Measurements from ENCODE around the gene NUAK2. TPM values are rescaled to one million over a fixed set of nuclear protein-coding genes. Genes with fewer than 3 reads are reported as not detected.

The NUAK2 gene
- total and polyA plus RNA-seq, 9 donors: 0.35 to 1.5 (median 0.41) TPM

DNA sequence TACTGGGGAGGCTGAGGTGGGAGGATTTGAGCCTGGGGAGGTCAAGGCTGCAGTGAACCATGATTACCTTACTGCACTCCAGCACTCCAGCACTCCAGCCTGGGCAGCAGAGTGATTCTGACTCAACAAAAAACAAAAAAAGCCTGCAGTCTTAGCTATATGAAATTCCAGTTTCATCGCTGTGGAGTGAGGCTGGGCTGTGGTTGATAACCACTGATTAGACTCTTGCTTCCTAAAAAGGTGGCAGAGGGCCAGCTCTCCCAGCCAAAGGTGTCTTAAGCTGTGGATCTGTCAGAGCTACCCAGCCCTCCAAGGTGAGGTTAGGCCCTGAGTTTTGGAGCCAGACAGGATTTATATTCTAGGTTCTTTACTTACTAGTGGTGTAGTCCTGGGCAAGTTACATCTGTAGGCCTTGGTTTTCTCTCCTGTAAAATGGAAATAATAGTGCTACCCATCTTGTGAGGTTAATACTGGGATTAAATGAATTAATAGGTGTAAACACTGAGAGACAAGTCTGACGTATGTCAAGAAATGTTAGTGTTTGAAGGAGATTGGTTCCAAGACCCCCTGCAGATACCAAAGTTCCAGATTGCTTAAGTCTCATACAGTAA lies 57.9 kb downstream of the NUAK2 start:
- Histone ChIP-seq H3K27me3 (ENCODE audit: control insufficient read depth, insufficient read depth, low read length) (no peaks in the 10 kb centered on the region), H3K9me3 (replicated peaks; ENCODE audit: control insufficient read depth, low read depth, low read length) (no peaks in the 10 kb centered on the region), H3K27ac (ENCODE audit: low read length) (no peak overlapping the region), H3K4me3 (ENCODE audit: low read length) (no peak overlapping the region), H3K4me1 (ENCODE audit: control insufficient read depth, insufficient read depth, low read length) (peaks cover 30% of the 10 kb centered on the region), H3K36me3 (ENCODE audit: control insufficient read depth, insufficient read depth, low read length) (no peaks in the 10 kb centered on the region)
- no CpG with 5 or more reads among the region's 2 CpGs for WGBS (ENCODE audit: insufficient coverage)
- DNase-seq: no peak

DNA sequence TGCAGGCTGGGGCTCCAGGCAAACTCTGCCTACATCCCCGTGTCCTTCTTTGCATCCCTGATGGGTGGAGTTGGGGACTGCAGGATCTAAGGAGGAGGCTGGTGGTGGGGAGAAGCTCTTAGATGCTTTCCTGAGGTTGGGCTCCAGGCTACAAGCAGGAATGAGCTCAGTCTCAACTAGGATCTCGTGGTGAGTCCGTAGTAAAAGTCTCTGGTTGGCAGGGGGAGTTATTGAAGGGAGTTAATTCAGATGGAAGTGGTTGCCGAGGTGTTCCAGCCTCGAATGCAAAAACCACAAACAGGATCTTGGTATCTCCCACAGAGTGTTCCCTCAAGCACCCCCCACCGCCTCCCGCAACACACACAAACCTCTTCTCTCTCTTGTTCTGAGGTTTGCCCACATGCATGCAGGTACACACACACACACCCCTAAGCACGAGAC lies 58.8 kb downstream of the NUAK2 start:
- H3K27ac ChIP-seq (ENCODE audit: low read length): no peak overlapping the region
- 33% methylated on average over 4 of the region's 8 CpGs for WGBS (ENCODE audit: insufficient coverage)
- peaks cover 37% of the 10 kb centered on the region for H3K4me1 ChIP-seq (ENCODE audit: control insufficient read depth, insufficient read depth, low read length)
- H3K9me3 ChIP-seq (replicated peaks; ENCODE audit: control insufficient read depth, low read depth, low read length): no peaks in the 10 kb centered on the region
- H3K27me3 ChIP-seq (ENCODE audit: control insufficient read depth, insufficient read depth, low read length): no peaks in the 10 kb centered on the region
- DNase-seq: no peak
- H3K36me3 ChIP-seq (ENCODE audit: control insufficient read depth, insufficient read depth, low read length): no peaks in the 10 kb centered on the region
- H3K4me3 ChIP-seq (ENCODE audit: low read length): no peak overlapping the region

DNA sequence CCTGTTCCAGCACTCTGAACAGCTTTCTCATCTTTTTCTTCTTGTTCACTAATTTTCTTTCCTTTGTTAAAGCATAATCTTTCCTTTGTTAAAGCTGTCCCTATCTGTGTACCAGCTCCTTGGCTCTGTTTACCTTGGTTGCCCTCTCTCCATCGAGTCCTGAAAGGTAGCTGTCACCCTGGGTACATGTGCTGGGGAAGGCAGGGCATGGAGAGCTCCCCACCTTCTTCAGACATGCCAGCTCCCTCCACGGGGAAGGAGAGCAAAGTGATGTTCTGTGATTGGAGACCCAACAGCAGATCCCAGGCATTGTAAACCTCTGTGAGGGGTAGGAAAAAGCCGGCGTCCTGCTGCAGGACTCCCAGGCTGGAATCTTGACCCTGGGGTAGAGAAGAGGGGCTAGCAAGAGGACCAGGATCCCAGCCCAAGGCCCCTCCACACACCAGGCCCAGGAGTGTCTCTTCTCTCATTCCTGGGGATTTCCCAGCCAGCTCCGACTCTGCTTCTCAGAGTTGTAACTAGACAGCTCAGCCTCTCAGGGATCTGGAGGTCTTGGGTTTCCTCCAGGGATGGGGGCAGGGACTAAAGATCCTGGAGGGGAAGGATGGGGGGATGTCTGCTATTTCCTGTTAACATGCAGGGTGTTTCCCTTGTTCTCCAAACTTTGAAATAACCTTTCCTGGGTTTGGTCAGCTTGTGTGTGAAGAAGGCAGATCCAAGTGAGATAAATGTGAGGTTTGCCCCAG lies 59.4 kb downstream of the NUAK2 start:
- H3K9me3 ChIP-seq (replicated peaks; ENCODE audit: control insufficient read depth, low read depth, low read length): no peaks in the 10 kb centered on the region
- no peaks in the 10 kb centered on the region for H3K27me3 ChIP-seq (ENCODE audit: control insufficient read depth, insufficient read depth, low read length)
- peaks cover 34% of the 10 kb centered on the region for H3K4me1 ChIP-seq (ENCODE audit: control insufficient read depth, insufficient read depth, low read length)
- DNase-seq: peak; percentile 49
- 20% methylated on average over 1 of the region's 5 CpGs for WGBS (ENCODE audit: insufficient coverage)
- no peak overlapping the region for H3K4me3 ChIP-seq (ENCODE audit: low read length)
- H3K36me3 ChIP-seq (ENCODE audit: control insufficient read depth, insufficient read depth, low read length): no peaks in the 10 kb centered on the region
- no peak overlapping the region for H3K27ac ChIP-seq (ENCODE audit: low read length)

DNA sequence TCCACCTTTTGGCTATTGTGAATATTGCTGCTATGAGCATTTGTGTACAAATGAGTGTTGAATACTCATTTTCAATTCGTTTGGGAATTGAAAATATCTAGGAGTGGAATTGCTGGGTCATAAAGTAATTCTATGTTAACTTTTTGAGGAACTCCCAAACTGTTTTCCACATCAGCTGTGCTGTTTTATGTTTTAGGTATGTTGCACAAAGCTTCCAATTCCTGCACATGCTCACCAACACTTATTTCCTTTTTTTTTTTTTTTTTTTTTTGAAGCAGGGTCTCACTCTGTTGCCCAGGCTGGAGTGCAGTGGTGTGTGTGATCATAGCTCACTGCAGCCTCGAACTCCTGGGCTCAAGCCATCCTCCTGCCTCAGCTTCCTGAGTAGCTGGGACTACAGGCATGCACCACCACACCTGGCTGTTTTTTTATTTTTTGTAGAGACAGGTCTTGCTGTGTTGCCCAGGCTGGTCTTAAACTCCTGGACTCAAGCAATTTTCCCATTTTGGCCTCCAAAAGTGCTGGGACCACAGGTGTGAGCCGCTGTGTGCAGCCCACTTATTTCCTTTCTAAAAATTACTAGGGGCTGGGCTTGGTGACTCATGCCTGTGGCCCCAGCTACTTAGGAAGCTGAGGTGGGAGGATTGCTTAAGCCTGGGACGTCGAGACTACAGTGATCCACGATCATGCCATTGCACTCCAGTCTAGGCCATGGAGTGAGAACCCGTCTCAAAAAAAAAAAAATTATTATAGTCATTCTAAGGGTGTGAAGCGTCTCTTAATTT lies 60.4 kb downstream of the NUAK2 start:
- WGBS (ENCODE audit: insufficient coverage): 100% methylated on average over 1 of the region's 8 CpGs
- Histone ChIP-seq H3K4me1 (ENCODE audit: control insufficient read depth, insufficient read depth, low read length) (peaks cover 36% of the 10 kb centered on the region), H3K9me3 (replicated peaks; ENCODE audit: control insufficient read depth, low read depth, low read length) (no peaks in the 10 kb centered on the region), H3K27me3 (ENCODE audit: control insufficient read depth, insufficient read depth, low read length) (no peaks in the 10 kb centered on the region), H3K36me3 (ENCODE audit: control insufficient read depth, insufficient read depth, low read length) (no peaks in the 10 kb centered on the region), H3K27ac (ENCODE audit: low read length) (no peak overlapping the region), H3K4me3 (ENCODE audit: low read length) (no peak overlapping the region)
- DNase-seq: no peak

DNA sequence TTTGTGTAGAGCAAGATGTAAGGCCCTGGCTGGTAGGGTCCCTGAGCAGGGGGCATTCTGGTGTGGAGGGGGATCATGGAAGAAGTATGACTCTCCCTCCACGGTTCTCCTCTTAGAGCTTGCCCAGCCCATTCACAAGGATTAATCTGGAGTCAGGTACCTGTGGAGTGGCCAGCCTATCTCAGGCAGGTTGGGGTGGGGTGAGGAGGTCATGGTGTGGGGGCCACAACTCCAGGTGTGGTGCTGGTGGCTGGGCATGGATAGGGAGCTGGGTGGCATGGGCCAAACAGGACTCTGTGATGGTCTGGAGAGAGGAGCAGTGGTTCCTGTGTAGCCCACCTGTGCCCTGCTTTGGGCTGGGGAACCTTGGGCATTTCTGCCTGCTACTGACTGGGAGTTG lies 61.5 kb downstream of the NUAK2 start:
- Histone ChIP-seq H3K27me3 (ENCODE audit: control insufficient read depth, insufficient read depth, low read length) (no peaks in the 10 kb centered on the region), H3K9me3 (replicated peaks; ENCODE audit: control insufficient read depth, low read depth, low read length) (no peaks in the 10 kb centered on the region), H3K27ac (ENCODE audit: low read length) (no peak overlapping the region), H3K4me1 (ENCODE audit: control insufficient read depth, insufficient read depth, low read length) (peaks cover 41% of the 10 kb centered on the region), H3K36me3 (ENCODE audit: control insufficient read depth, insufficient read depth, low read length) (no peaks in the 10 kb centered on the region), H3K4me3 (ENCODE audit: low read length) (no peak overlapping the region)
- DNase-seq: no peak
- WGBS (ENCODE audit: insufficient coverage): no CpG with 5 or more reads among the region's 1 CpG

DNA sequence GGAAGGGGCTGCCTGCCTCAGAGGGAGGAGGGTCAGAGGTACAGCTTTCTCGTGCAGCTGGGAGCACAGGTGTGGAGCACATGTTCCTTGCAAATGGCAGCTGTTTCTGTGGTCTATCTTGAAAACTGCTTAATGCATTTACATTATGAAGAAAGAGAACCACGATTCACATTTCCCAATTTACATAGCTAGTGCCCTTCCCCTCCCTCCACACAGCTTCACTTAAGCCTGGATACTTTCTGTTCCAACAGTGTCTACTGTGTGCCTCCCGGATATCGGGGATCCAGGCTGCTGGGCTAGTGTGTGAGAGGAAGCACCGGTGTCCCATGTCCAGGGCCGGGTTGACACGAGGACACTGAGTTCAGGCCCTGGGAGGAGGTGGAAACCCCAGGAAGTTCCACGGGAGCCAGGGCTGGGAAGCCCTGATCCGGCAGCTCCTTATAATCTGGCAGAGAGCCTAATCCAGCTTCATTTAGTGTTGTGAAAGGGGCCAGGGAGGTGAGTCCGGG lies 62.2 kb downstream of the NUAK2 start:
- H3K27ac ChIP-seq (ENCODE audit: low read length): no peak overlapping the region
- WGBS (ENCODE audit: insufficient coverage): 25% methylated on average over 8 of the region's 10 CpGs
- no peaks in the 10 kb centered on the region for H3K9me3 ChIP-seq (replicated peaks; ENCODE audit: control insufficient read depth, low read depth, low read length)
- no peak overlapping the region for H3K4me3 ChIP-seq (ENCODE audit: low read length)
- H3K27me3 ChIP-seq (ENCODE audit: control insufficient read depth, insufficient read depth, low read length): no peaks in the 10 kb centered on the region
- H3K4me1 ChIP-seq (ENCODE audit: control insufficient read depth, insufficient read depth, low read length): peaks cover 41% of the 10 kb centered on the region
- H3K36me3 ChIP-seq (ENCODE audit: control insufficient read depth, insufficient read depth, low read length): no peaks in the 10 kb centered on the region
- DNase-seq: no peak

DNA sequence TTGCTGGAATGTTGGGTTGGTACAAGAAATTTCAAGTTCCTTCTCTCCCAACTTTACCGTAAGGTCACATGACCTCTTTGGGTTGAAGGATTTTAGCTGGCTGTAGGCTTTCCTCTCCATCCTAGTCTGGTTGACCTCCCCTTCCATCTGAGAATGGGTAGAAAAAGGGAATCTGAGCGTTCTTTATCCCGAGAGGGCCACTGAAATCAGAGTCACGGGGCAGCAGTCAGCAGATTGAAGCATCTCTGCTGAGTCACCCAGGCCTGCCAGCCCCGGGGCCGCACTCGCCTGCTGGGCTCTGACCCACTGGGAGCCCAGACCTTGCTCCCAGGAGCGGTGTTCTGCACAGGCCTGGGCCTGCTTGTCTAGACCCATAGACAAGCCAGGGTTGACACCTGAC lies 62.8 kb downstream of the NUAK2 start:
- 92% methylated on average over 5 of the region's 8 CpGs for WGBS (ENCODE audit: insufficient coverage)
- Histone ChIP-seq H3K36me3 (ENCODE audit: control insufficient read depth, insufficient read depth, low read length) (no peaks in the 10 kb centered on the region), H3K27me3 (ENCODE audit: control insufficient read depth, insufficient read depth, low read length) (no peaks in the 10 kb centered on the region), H3K9me3 (replicated peaks; ENCODE audit: control insufficient read depth, low read depth, low read length) (no peaks in the 10 kb centered on the region), H3K4me1 (ENCODE audit: control insufficient read depth, insufficient read depth, low read length) (peaks cover 41% of the 10 kb centered on the region), H3K4me3 (ENCODE audit: low read length) (no peak overlapping the region), H3K27ac (ENCODE audit: low read length) (no peak overlapping the region)
- no peak for DNase-seq

DNA sequence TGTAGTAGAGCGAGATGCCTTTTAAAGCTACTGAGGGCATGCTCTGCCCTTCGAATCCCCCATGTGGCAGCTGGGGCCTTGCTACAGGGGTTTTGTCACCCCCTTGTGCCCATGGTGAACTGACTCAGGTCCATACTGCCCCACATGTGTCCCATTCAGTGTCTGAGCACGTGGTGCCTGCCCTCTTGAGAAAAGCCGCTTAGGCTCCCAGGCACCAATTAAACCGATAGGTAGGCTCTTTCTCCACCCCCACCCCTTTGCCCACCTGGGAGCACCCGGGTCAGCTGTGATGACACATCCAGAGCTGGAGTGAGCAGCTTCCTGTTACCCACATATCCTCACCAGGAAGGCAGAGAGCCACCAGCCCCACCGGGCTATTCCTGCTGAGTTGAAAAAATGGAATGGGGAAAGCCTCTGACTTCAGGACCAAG lies 63.3 kb downstream of the NUAK2 start:
- WGBS (ENCODE audit: insufficient coverage): 78% methylated on average over 6 of the region's 7 CpGs
- H3K4me1 ChIP-seq (ENCODE audit: control insufficient read depth, insufficient read depth, low read length): peaks cover 41% of the 10 kb centered on the region

DNA sequence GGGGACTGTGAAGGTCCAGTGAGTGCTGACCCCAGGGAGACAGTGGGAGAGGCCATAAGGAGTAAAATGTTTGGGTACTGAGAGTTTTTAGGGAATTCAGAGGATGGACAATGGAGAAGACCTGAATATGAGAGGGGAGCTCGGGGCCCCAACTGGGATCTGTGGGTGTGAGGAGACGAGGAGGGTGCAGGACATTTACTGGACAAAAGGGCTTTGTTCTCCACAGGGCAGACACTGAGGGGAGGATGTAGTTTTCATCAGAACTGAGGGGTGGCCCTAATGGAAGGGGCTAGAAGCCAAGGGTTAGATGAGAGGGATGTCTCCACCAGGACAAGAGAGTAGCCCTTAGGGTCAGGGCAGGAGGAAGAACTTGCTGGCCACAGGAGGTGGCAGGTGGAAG lies 63.8 kb downstream of the NUAK2 start:
- no peaks in the 10 kb centered on the region for H3K27me3 ChIP-seq (ENCODE audit: control insufficient read depth, insufficient read depth, low read length)
- no peaks in the 10 kb centered on the region for H3K36me3 ChIP-seq (ENCODE audit: control insufficient read depth, insufficient read depth, low read length)
- no peak overlapping the region for H3K27ac ChIP-seq (ENCODE audit: low read length)
- 62% methylated on average over 2 of the region's 2 CpGs for WGBS (ENCODE audit: insufficient coverage)
- H3K4me3 ChIP-seq (ENCODE audit: low read length): no peak overlapping the region
- DNase-seq: no peak
- no peaks in the 10 kb centered on the region for H3K9me3 ChIP-seq (replicated peaks; ENCODE audit: control insufficient read depth, low read depth, low read length)
- peaks cover 41% of the 10 kb centered on the region for H3K4me1 ChIP-seq (ENCODE audit: control insufficient read depth, insufficient read depth, low read length)

More for the DNA sequence above, 63.3 kb downstream of the NUAK2 start:
- Histone ChIP-seq H3K9me3 (replicated peaks; ENCODE audit: control insufficient read depth, low read depth, low read length) (no peaks in the 10 kb centered on the region), H3K36me3 (ENCODE audit: control insufficient read depth, insufficient read depth, low read length) (no peaks in the 10 kb centered on the region), H3K27ac (ENCODE audit: low read length) (no peak overlapping the region), H3K4me3 (ENCODE audit: low read length) (no peak overlapping the region), H3K27me3 (ENCODE audit: control insufficient read depth, insufficient read depth, low read length) (no peaks in the 10 kb centered on the region)
- no peak for DNase-seq
